Left forelimb (tissue), 1 donor: ENCODE data around the gene SLCO4A1.

Experiments
- DNase-seq: peaks from one replicate; pipeline ENCODE4 v3.0.0-alpha.2; 2018; ENCODE audit warnings: low spot score

SLCO4A1 gene, protein sequence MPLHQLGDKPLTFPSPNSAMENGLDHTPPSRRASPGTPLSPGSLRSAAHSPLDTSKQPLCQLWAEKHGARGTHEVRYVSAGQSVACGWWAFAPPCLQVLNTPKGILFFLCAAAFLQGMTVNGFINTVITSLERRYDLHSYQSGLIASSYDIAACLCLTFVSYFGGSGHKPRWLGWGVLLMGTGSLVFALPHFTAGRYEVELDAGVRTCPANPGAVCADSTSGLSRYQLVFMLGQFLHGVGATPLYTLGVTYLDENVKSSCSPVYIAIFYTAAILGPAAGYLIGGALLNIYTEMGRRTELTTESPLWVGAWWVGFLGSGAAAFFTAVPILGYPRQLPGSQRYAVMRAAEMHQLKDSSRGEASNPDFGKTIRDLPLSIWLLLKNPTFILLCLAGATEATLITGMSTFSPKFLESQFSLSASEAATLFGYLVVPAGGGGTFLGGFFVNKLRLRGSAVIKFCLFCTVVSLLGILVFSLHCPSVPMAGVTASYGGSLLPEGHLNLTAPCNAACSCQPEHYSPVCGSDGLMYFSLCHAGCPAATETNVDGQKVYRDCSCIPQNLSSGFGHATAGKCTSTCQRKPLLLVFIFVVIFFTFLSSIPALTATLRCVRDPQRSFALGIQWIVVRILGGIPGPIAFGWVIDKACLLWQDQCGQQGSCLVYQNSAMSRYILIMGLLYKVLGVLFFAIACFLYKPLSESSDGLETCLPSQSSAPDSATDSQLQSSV

GRCh38 chr20:62642051-62642665 lies at the start of gene SLCO4A1:
TSS of gene SLCO4A1 (plus strand) at chr20:62642503. CDS start at chr20:62656455, 13,952 bp downstream.
- no peak for DNase-seq

GRCh38 chr20:62592506-62593177 lies 49.7 kb upstream of the SLCO4A1 start:
- DNase-seq = no peak

- no peak for DNase-seq
Measured at GRCh38 chr20:62593616-62594015, 48.7 kb upstream of the SLCO4A1 start.

- DNase-seq = no peak
Measured at GRCh38 chr20:62595069-62595468, 47.2 kb upstream of the SLCO4A1 start.

GRCh38 chr20:62595491-62595890 lies 46.8 kb upstream of the SLCO4A1 start:
- DNase-seq = no peak

- DNase-seq = no peak
Measured at GRCh38 chr20:62596486-62596885, 45.8 kb upstream of the SLCO4A1 start.

DNA sequence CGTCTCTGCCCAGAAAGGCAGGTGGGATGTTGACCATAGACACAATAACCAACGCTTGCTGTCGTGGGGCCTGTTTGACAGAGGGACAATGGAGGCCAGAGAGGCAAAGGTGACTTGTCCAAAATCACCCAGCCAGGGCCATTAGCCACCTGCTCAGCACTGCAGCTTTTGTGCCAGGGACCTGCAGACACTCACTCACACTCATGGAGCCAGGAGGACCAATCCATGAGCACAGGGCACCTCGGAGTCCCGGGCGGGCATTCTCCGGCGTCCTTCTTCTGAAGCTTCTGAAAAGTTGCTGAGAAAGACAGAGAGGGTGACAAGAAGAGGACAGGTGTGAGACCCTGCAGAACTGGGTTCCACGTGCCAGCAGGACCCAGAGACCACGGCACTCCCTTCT lies 45.4 kb upstream of the SLCO4A1 start:
- DNase-seq = no peak

DNA sequence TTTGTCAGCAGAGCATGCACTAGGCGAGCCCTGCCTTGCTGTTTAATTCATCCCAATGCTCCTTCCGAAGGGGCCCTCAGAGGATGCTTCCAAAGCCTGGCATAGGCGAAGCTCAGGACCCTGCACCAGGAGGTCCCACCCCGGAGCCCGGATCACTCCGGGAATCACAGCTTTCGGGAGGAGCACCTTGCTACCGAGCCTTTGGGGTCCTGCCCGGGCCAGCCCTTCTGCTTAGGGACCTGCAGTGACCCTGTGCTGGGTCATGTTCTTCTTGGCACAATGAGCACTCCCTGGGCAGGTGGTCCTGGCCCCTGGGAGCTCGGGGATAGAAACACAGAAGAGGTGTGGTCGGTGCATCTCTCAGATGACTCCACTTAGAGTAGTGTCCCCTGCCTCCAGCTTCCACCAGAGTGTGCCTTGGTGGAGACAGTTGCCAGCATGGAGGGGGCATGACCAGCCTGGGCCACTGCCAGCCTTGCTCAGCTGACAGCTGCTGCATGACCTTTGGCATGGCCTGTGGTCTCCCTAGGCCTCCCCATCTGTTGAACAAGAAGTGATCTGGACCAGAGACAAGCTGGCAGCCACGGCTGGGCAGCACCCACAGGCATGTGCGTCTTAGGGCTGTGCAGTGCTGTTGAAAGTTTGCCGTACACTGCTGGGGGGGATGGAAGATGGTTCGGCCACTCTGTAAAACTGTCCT lies 44.7 kb upstream of the SLCO4A1 start:
- no peak for DNase-seq

GRCh38 chr20:62598761-62599194 lies 43.5 kb upstream of the SLCO4A1 start:
- no peak for DNase-seq

GRCh38 chr20:62599216-62600110 lies 42.8 kb upstream of the SLCO4A1 start:
- no peak for DNase-seq

- no peak for DNase-seq
Measured at GRCh38 chr20:62601172-62601571, 41.1 kb upstream of the SLCO4A1 start.

DNA sequence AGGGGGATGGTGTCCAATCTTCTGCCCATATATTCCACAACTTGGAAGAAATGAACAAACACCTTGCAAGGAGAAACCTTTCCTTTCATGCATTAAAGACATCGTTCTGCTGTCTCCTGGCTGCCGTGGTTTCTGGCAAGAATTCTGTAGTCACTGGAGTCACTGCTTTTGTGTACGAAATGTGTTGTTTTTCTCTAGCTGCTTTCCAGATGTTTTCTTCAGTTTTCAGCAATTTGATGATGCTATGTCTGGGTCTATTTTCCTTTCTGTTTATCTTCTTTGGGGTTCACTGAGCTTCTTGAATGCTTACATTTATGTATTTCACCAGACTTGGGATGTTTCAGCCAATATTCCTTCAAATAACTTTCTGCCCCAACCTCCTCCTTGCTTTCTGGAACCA lies 40.6 kb upstream of the SLCO4A1 start:
- no peak for DNase-seq

DNA sequence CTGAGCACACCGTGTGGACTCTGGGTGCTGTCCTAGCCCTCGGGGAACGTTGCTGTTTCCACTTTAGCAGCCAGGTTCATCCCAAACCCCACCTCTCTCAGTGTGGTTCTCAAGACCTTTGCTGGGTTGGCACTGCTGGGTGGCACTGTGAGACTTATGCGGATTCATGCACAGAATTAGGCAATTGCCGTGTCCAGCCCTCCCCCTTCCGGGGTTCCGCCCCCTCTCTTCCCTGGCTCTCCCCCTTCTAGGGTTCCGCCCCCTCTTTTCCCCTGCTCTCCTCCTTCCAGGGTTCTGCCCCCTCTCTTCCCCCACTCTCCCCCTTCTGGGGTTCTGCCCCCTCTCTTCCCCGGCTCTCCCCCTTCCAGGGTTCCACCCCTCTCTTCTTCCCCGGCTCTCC lies 39.8 kb upstream of the SLCO4A1 start:
- no peak for DNase-seq

DNA sequence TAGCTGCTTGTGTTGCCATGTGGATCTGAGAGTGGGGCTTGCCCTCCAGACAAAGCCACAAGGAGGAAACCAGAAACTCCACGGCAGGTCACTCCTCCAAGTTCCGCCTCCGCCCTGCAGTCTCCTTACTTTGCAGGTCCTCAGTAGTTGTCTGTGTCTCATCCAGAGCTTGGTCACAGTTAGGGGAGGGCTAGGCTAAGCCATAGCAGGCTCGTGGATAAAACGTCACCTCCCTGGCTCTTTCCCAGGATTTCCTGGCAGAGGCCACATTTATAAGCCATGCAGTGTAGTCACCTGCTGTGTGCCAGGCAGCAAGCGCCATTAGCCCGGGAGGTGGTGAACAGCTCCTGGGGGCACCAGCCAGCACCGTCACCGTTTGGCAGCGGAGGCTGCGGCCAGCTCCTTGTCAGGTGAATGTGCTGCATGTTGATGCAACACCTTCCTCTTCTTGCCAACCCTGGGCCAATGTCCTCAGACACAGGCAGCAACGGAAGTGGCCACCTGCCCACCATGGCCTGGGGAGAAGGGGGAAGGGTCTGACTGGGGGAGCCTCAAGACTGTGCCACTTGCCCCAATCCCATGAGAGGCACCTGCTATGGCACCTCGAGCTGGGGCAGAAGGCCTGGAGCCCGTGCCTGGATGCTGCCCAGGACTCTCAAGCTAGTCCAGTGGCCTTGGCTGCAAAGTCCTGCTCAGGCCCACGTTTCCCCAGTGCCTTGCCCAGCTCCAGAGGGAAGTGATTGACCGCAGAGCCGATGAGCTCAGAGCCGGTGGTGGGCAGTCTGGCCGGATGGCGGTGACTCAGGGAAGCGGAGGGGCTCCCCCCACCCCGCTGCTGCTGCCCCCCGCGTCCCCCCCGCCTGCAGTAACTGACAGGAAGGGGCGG lies 39.0 kb upstream of the SLCO4A1 start:
- DNase-seq = no peak

- no peak for DNase-seq
Measured at GRCh38 chr20:62603907-62604785, 38.2 kb upstream of the SLCO4A1 start.

- DNase-seq = no peak
Measured at GRCh38 chr20:62604796-62605195, 37.5 kb upstream of the SLCO4A1 start.

GRCh38 chr20:62605236-62605943 lies 36.9 kb upstream of the SLCO4A1 start:
- no peak for DNase-seq

GRCh38 chr20:62606016-62606415 lies 36.3 kb upstream of the SLCO4A1 start:
- DNase-seq = no peak
